ENCODE results near the gene ZNF184.

The ZNF184 gene

GRCh38 chr6:27452496-27452897, 20.4 kb downstream of the ZNF184 start:
- peaks cover 48% of the 10 kb centered on the region for H3K27me3 ChIP-seq (ENCODE audit: insufficient read depth, low read length, poor library complexity, severe bottlenecking)
- no peak overlapping the region for H3K4me3 ChIP-seq (ENCODE audit: low read length, poor library complexity, severe bottlenecking)
- H3K9me2 ChIP-seq (replicated peaks; ENCODE audit: low read depth, low read length), result no peaks in the 10 kb centered on the region
- no peak overlapping the region for H3K9ac ChIP-seq (ENCODE audit: low read depth, low read length, poor library complexity, severe bottlenecking)
- H3F3A ChIP-seq (ENCODE audit: low read depth), result no peaks in the 10 kb centered on the region
- TF ChIP-seq EZH2phosphoT487 (IDR thresholded peaks at IDR 0.05; ENCODE audit: borderline replicate concordance) (no peak), CTCF (conservative IDR thresholded peaks at IDR 0.05; ENCODE audit: low read length) (no peak)
- no peak overlapping the region for H3K4me2 ChIP-seq (ENCODE audit: low read depth, low read length, poor library complexity, severe bottlenecking)
- H3K79me2 ChIP-seq (ENCODE audit: insufficient read depth, low read length), result peaks cover 26% of the 10 kb centered on the region; the same call in 1 of the 2 replicates
- H2AFZ ChIP-seq (ENCODE audit: low read length), result no peak overlapping the region
- H4K20me1 ChIP-seq (ENCODE audit: insufficient read depth, low read length, poor library complexity, severe bottlenecking), result peaks cover 2% of the 10 kb centered on the region
- H3K9me3 ChIP-seq (ENCODE audit: insufficient read depth, low read depth, low read length), result peaks cover 88% of the 10 kb centered on the region
- no peaks in the 10 kb centered on the region for H3K4me1 ChIP-seq (ENCODE audit: insufficient read depth, low read length, poor library complexity, severe bottlenecking)
- H3K36me3 ChIP-seq (ENCODE audit: insufficient read depth, low read length), result peaks cover 94% of the 10 kb centered on the region

GRCh38 chr6:27451660-27452390, 21.1 kb downstream of the ZNF184 start:
- Histone ChIP-seq H3K9me3 (ENCODE audit: insufficient read depth, low read depth, low read length) (peaks cover 81% of the 10 kb centered on the region), H3K79me2 (ENCODE audit: insufficient read depth, low read length) (peaks cover 19% of the 10 kb centered on the region; the same call in 1 of the 2 replicates), H3F3A (ENCODE audit: low read depth) (no peaks in the 10 kb centered on the region), H3K27me3 (ENCODE audit: insufficient read depth, low read length, poor library complexity, severe bottlenecking) (peaks cover 41% of the 10 kb centered on the region), H3K4me3 (ENCODE audit: low read length, poor library complexity, severe bottlenecking) (no peak overlapping the region), H3K9ac (ENCODE audit: low read depth, low read length, poor library complexity, severe bottlenecking) (no peak overlapping the region), H3K4me2 (ENCODE audit: low read depth, low read length, poor library complexity, severe bottlenecking) (no peak overlapping the region), H3K4me1 (ENCODE audit: insufficient read depth, low read length, poor library complexity, severe bottlenecking) (no peaks in the 10 kb centered on the region), H3K9me2 (replicated peaks; ENCODE audit: low read depth, low read length) (no peaks in the 10 kb centered on the region), H3K36me3 (ENCODE audit: insufficient read depth, low read length) (peaks cover 88% of the 10 kb centered on the region), H4K20me1 (ENCODE audit: insufficient read depth, low read length, poor library complexity, severe bottlenecking) (no peaks in the 10 kb centered on the region), H2AFZ (ENCODE audit: low read length) (no peak overlapping the region)
- TF ChIP-seq CTCF (conservative IDR thresholded peaks at IDR 0.05; ENCODE audit: low read length), result no peak
- TF ChIP-seq EZH2phosphoT487 (IDR thresholded peaks at IDR 0.05; ENCODE audit: borderline replicate concordance), result no peak

DNA sequence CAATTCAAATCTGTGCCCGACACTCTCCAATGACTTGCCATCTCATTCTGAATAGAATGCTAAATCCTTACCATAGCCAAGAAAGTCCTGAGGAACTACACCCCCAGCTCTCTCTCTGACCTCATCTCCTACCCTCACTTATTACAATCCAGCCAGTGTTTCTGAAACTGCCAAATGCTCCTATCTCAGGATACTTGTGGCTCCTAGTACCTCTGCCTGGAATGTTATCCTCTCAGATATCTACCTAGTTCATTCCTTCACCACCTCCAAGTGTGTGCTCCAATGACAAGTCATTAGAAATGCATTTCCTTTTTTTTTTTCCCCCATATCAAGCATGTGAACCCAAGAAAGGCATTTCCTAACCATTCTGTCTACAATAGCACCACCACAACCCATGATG, 24.4 kb downstream of the ZNF184 start:
- Histone ChIP-seq H4K20me1 (ENCODE audit: insufficient read depth, low read length, poor library complexity, severe bottlenecking) (no peaks in the 10 kb centered on the region), H3K79me2 (ENCODE audit: insufficient read depth, low read length) (no peaks in the 10 kb centered on the region), H3K4me3 (ENCODE audit: low read length, poor library complexity, severe bottlenecking) (no peak overlapping the region), H3K36me3 (ENCODE audit: insufficient read depth, low read length) (peaks cover 54% of the 10 kb centered on the region), H3K4me2 (ENCODE audit: low read depth, low read length, poor library complexity, severe bottlenecking) (no peak overlapping the region), H3F3A (ENCODE audit: low read depth) (no peaks in the 10 kb centered on the region), H3K9me2 (replicated peaks; ENCODE audit: low read depth, low read length) (no peaks in the 10 kb centered on the region), H3K4me1 (ENCODE audit: insufficient read depth, low read length, poor library complexity, severe bottlenecking) (no peaks in the 10 kb centered on the region), H3K9ac (ENCODE audit: low read depth, low read length, poor library complexity, severe bottlenecking) (no peak overlapping the region), H3K9me3 (ENCODE audit: insufficient read depth, low read depth, low read length) (peaks cover 49% of the 10 kb centered on the region), H2AFZ (ENCODE audit: low read length) (no peak overlapping the region), H3K27me3 (ENCODE audit: insufficient read depth, low read length, poor library complexity, severe bottlenecking) (peaks cover 25% of the 10 kb centered on the region)
- no peak for TF ChIP-seq EZH2phosphoT487 (IDR thresholded peaks at IDR 0.05; ENCODE audit: borderline replicate concordance)
- no peak for TF ChIP-seq CTCF (conservative IDR thresholded peaks at IDR 0.05; ENCODE audit: low read length)
